Activated naive CD8-positive, alpha-beta T cell treated with anti-CD3 and anti-CD28 coated beads, Interleukin-2, amount 10 ng/mL, durations not matched to agents 7 days and 5 days (primary cell): ENCODE results near the gene ARSA. TPM values are rescaled to one million over a fixed set of nuclear protein-coding genes. Genes with fewer than 3 reads are reported as not detected.

Experiments used
- ATAC-seq: fragments of 150-1000 bp; cut with Tn5 transposase; one replicate; pipeline ENCODE4 v1.10.0; 2021; ENCODE audit warnings: low read depth, moderate library complexity
- POLR2A ChIA-PET: fragments of 350-600 bp; sonication (Branson Sonifier 250); formaldehyde crosslinking; loops from one replicate; lab custom pipeline; 2021; ENCODE audit warnings: antibody characterized with exemption; lab: Charles Lee
- DNase-seq: peaks from one replicate; pipeline ENCODE4 v3.0.0; 2021
- H3K27ac Mint-ChIP-seq: one replicate; pipeline ENCODE4 v1.8.0; 2022; ENCODE audit warnings: mild to moderate bottlenecking, mixed read lengths
- H3K27me3 Mint-ChIP-seq: one replicate; pipeline ENCODE4 v1.8.0; 2022; ENCODE audit warnings: mild to moderate bottlenecking, moderate library complexity, mixed read lengths
- H3K36me3 Mint-ChIP-seq: one replicate; pipeline ENCODE4 v1.8.0; 2021; ENCODE audit warnings: mild to moderate bottlenecking, mixed read lengths
- H3K4me1 Mint-ChIP-seq: one replicate; pipeline ENCODE4 v1.8.0; 2021; ENCODE audit warnings: mixed read lengths
- H3K4me3 Mint-ChIP-seq: one replicate; pipeline ENCODE4 v1.8.0; 2022; ENCODE audit warnings: mild to moderate bottlenecking, moderate library complexity, mixed read lengths
- H3K9me3 Mint-ChIP-seq: one replicate; pipeline ENCODE4 v1.8.0; 2021; ENCODE audit warnings: mixed read lengths
- total RNA-seq, 2 experiments: library from RNA; stranded (reverse); gene quantifications; one replicate each; pipeline ENCODE4 v1.2.3, GENCODE V29; 2021

Gene ARSA
- total RNA-seq, 2 experiments from 2014 or later: 65.2 to 65.4 TPM

- peaks cover 27% of the 10 kb centered on the region for H3K36me3 Mint-ChIP-seq
- no peaks in the 10 kb centered on the region for H3K27me3 Mint-ChIP-seq
- no peak for DNase-seq
- H3K9me3 Mint-ChIP-seq: no peaks in the 10 kb centered on the region
- POLR2A ChIA-PET: interaction anchor here (0.6 to 9.8 kb wide), 10 partner anchors 11 to 208 kb away, joined by 3 to 93 read pairs (median 5); partner anchors contain the start of genes SCO2, SYCE3 and TYMP
- H3K4me1 Mint-ChIP-seq: peaks cover 18% of the 10 kb centered on the region
- ATAC-seq: no peak
- H3K4me3 Mint-ChIP-seq: peak overlapping the region; percentile 58
- peak overlapping the region; percentile 80 for H3K27ac Mint-ChIP-seq
These were observed 50.9 kb downstream of the ARSA start for GRCh38 chr22:50576806-50577696.

GRCh38 chr22:50576070-50576469 lies 51.9 kb downstream of the ARSA start:
- Mint-ChIP-seq H3K36me3 (peaks cover 27% of the 10 kb centered on the region), H3K27ac (no peak overlapping the region), H3K4me1 (peaks cover 14% of the 10 kb centered on the region), H3K9me3 (no peaks in the 10 kb centered on the region), H3K4me3 (no peak overlapping the region), H3K27me3 (no peaks in the 10 kb centered on the region)
- POLR2A ChIA-PET: interaction anchor here (1.0 to 9.8 kb wide), 6 partner anchors 13 to 68 kb away, joined by 3 to 93 read pairs (median 5); partner anchors contain the start of genes LMF2, NCAPH2, SCO2 and SYCE3
- DNase-seq (no peak), ATAC-seq (no peak)

- H3K36me3 Mint-ChIP-seq: peaks cover 28% of the 10 kb centered on the region
- H3K9me3 Mint-ChIP-seq: no peaks in the 10 kb centered on the region
- ATAC-seq: no peak
- no peaks in the 10 kb centered on the region for H3K27me3 Mint-ChIP-seq
- DNase-seq: no peak
- no peak overlapping the region for H3K4me3 Mint-ChIP-seq
- peaks cover 14% of the 10 kb centered on the region for H3K4me1 Mint-ChIP-seq
- POLR2A ChIA-PET: interaction anchor here (1.0 to 9.8 kb wide), 4 partner anchors 12 to 68 kb away, joined by 3 to 93 read pairs (median 10); partner anchors contain the start of genes LMF2, NCAPH2, SCO2 and SYCE3
- H3K27ac Mint-ChIP-seq: no peak overlapping the region
These were observed 52.5 kb downstream of the ARSA start for GRCh38 chr22:50575426-50575941.

Other genes starting within 250 kb of the ARSA start
- gene SBF1, start 153.1 kb downstream of the ARSA start, total RNA-seq: 100 to 1,000 TPM; 211 to 221 TPM
- gene ADM2, start 146.6 kb downstream of the ARSA start, total RNA-seq: 1 to 10 TPM; 6.5 to 6.7 TPM
- gene MIOX, start 141.3 kb downstream of the ARSA start, total RNA-seq: not detected
- 100 to 1,000 TPM; 128 to 141 TPM for gene LMF2, start 120.5 kb downstream of the ARSA start, total RNA-seq
- gene NCAPH2, start 119.9 kb downstream of the ARSA start, total RNA-seq: 100 to 1,000 TPM; 126 TPM
- gene SCO2, start 102.6 kb downstream of the ARSA start, total RNA-seq: 10 to 100 TPM in 1 of 2 experiments, 1 to 10 TPM in 1; 8.1 to 12.8 TPM
- gene TYMP, start 98.1 kb downstream of the ARSA start, total RNA-seq: 10 to 100 TPM; 86.3 to 94.5 TPM
- 10 to 100 TPM; 18.8 to 21.9 TPM for gene KLHDC7B, start 82.3 kb downstream of the ARSA start, total RNA-seq
- gene SYCE3, start 65.2 kb downstream of the ARSA start, total RNA-seq: 1 to 10 TPM in 1 of 2 experiments, under 1 TPM in 1; 0.79 to 1.1 TPM
- gene CPT1B, start 49.7 kb downstream of the ARSA start, total RNA-seq: 10 to 100 TPM; 85.2 to 95.4 TPM
- 100 to 1,000 TPM; 132 to 137 TPM for gene CHKB, start 45.3 kb downstream of the ARSA start, total RNA-seq
- gene MAPK8IP2, start 27.4 kb downstream of the ARSA start, total RNA-seq: under 1 TPM; 0.28 to 0.39 TPM
- under 1 TPM in 1 of 2 experiments, not detected in 1; 0.06 TPM for gene SHANK3, start 44.7 kb upstream of the ARSA start, total RNA-seq
- not detected for gene ACR, start 110.1 kb upstream of the ARSA start, total RNA-seq
- gene RABL2B, start 155.5 kb upstream of the ARSA start, total RNA-seq: 10 to 100 TPM; 38.4 to 41.0 TPM